Femur (tissue), 1 donor: ENCODE data around the gene PPIL4.
"Not testable (repeated sequence)": the region's sequence is repeated elsewhere in the genome, so short reads cannot be mapped to it uniquely, and the experiment has no call there.

Experiments
- DNase-seq: peaks from one replicate; pipeline ENCODE4 v3.0.0-alpha.2; 2017

The PPIL4 gene

GRCh38 chr6:149515494-149515893, 30.3 kb downstream of the PPIL4 start:
- DNase-seq = no peak

DNA sequence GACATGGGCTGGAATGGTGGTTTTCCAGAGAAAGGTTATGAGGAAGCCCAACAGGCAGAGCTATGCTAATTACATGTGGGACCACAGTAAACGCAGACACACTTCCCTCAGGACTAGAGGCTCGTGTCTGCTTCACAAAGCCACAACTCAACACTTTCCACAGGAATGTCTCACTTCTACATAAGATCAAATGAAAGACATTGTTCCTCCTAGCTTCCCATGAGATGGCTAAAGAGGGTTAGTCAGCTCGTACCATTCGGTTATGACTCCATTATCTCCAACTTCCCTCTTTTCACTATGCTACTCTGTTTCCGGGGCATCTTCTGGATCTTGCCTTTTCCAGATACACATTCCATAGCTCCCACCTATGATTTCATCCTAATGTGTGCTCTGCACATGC, 31.9 kb downstream of the PPIL4 start:
- DNase-seq = no peak

DNA sequence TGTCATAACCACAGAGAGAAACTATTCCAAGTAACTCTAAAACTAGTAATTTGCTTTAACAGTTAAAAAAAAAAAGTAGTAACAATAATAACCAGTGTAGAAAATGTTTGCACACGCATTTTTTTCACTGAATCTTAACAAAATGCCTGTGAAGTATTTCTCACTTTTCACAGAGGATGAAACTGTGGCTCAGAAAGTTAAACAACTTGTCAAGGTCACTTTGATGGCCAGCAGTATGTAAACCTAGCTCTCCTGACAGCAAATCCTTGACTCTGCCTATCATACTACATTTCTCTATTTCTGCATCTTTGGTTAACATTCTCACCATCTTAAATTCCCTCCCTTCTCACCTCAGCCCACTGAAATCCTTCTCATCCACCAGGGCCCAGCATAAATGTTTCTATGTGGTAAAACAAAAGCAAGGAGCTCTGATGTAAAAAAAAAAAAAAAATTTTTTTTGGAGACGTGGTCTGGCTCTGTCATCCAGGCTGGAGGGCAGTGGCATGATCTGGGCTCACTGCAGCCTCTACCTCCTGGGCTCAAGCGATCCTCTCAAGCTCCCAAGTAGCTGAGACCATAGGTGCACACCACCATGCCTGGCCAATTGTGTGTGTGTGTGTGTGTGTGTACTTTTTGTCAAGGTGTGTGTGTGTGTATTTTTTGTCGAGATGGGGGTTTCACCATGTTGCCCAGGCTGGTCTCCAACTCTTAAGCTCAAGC, 34.9 kb downstream of the PPIL4 start:
- no peak for DNase-seq

DNA sequence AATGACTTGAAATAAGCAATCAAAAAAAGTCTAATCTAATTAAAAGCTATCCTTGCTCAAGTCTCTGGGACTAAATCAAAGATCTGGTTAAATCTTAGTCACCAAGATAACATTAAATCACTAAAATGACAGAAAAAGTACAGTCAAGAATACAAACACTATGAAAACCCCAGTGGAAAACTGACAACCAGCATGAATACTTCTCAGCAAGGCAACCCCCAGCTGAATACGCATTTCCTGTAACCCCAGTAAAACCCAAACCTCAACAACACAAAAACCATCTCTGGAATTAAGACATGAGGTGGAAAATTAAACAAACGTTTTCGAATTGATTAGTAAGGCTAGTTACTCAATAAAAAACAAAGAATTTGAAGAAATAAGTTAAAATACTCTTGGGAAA, 37.4 kb downstream of the PPIL4 start:
- no peak for DNase-seq

- DNase-seq = no peak
Measured at GRCh38 chr6:149503872-149504271, 42.0 kb downstream of the PPIL4 start.

GRCh38 chr6:149503276-149503675, 42.6 kb downstream of the PPIL4 start:
- DNase-seq = no peak

GRCh38 chr6:149501768-149502167, 44.1 kb downstream of the PPIL4 start:
- no peak for DNase-seq

DNA sequence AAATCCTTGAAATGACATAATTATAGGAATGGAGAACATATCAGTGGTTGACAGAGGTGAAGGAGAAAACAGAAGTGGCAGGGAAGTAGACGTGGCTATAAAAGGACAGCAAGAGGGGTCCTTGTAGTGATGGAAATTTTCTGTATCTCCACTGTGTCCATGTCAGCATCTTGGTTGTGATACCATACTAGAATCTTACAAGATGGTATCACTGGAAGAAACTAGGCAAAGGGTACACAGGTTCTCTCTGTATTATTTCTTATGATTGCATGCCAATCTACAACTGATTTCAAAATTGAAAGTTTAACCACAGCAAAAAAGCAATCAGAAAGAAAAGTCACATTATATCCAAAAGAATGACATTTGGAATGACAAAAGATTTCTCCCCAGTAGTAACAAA, 44.6 kb downstream of the PPIL4 start:
- no peak for DNase-seq

DNA sequence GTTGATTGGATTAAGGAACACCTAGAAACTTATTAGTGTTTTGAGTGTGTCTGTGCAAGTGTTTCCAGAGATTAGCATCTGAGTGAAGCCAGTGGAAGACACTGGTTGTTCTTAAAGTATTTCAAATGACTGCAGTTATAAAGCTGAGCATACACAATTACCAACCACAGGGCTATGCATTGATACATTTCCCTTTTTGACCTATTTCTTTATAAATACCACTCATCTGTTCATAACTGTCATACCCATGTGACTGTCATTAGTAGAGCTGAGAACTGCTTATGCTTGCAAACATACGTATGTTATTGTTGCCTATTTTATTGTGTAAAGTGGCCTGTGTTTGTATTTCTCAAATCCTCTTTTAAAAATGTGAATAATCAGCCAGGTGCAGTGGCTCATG, 45.7 kb downstream of the PPIL4 start:
- no peak for DNase-seq

DNA sequence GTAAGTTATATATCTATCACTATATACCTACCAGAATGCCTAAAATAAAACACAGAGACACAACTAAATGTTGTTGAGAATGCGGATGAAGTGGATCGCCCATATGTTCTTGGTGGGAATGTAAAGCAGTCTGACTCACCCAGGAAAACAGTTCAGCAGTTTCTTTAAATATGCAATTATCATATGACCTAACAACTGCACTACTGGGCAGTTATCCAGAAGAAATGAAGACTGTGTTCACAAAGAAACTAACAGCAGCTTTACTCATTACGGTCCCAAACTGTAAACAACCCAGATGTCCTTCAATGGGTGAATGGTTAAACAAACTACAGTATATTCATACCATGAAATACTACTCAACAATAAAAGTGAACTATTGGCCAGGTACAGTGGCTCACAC, 46.8 kb downstream of the PPIL4 start:
- no peak for DNase-seq

DNA sequence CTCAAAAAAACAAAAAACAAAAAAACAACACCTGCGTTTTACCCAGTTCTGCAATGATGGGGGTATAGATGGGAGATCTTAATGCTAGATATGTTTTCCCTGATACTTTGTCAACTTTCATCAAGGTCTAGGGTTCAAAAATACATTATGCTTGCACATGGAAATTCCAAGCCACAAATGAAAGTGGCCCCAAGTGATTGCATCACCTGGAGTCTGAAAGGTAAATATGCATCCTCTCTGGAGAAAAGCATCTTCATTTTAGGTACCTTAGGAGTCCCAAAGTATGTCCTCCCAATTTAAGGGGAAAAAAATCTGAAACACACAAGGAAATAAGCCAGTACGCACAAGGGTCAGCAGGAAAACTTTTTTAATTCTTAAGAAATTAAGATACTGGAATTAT, 48.5 kb downstream of the PPIL4 start:
- DNase-seq = no peak

GRCh38 chr6:149496597-149496996, 49.2 kb downstream of the PPIL4 start:
- not testable (repeated sequence) for DNase-seq

DNA sequence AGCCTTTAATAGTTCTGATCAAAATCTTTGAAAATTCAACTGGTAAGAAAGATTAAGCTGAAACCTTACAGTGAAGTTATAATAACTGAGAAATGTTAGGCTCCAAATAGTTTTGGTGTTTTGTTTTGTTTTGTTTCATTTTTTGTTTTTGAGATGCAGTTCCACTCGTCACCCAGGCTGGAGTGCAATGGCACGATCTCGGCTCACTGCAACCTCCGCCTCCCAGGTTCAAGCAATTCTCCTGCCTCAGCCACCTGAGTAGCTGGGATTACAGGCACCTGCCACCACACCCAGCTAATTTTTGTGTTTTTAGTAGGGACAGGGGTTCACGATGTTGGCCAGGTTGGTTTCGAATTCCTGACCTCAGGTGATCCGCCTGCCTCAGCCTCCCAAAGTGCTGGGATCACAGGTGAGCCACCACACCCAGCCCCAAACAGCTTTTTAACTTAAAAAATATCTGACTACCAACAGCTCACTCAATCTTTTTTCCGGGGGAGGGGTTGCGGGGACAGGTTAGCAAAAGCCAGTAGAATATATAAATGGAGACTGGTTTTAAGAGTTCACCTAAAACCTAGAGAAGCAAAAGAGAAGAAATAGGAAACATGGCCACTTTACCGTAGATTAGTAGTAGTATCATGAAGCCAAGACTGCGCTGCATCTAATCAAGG, 50.4 kb downstream of the PPIL4 start:
- not testable (repeated sequence) for DNase-seq

DNA sequence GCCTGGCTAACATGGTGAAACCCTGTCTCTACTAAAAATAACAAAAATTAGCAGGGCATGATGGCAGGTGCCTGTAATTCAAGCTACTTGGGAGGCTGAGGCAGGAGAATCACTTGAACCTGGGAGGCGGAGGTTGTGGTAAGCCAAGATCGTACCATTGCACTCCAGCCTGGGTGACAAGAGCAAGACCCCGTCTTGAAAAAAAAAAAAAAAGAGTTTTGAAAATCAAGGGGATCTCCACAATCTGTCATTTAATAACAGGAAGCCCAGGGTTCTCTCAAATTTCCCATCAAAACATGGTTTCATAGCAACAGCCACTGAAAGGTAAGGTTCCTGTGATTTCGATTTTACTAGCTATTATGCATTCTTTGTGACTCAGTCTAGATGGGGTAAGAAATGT, 51.0 kb downstream of the PPIL4 start:
- DNase-seq = not testable (repeated sequence)

GRCh38 chr6:149493761-149494320, 52.0 kb downstream of the PPIL4 start:
- DNase-seq = no peak

GRCh38 chr6:149492798-149493343, 53.0 kb downstream of the PPIL4 start:
- no peak for DNase-seq

- no peak for DNase-seq
Measured at GRCh38 chr6:149489967-149490366, 55.9 kb downstream of the PPIL4 start.

GRCh38 chr6:149488815-149489214, 57.0 kb downstream of the PPIL4 start:
- DNase-seq = no peak

- no peak for DNase-seq
Measured at GRCh38 chr6:149487316-149487715, 58.5 kb downstream of the PPIL4 start.

- DNase-seq = peak; percentile 51
Measured at GRCh38 chr6:149484733-149485700, 60.8 kb downstream of the PPIL4 start, which contains the start of gene ZC3H12D. Gene ZC3H12D (minus strand): TSS chr6:149485014. CDS start chr6:149474543, 10,471 bp downstream.

DNA sequence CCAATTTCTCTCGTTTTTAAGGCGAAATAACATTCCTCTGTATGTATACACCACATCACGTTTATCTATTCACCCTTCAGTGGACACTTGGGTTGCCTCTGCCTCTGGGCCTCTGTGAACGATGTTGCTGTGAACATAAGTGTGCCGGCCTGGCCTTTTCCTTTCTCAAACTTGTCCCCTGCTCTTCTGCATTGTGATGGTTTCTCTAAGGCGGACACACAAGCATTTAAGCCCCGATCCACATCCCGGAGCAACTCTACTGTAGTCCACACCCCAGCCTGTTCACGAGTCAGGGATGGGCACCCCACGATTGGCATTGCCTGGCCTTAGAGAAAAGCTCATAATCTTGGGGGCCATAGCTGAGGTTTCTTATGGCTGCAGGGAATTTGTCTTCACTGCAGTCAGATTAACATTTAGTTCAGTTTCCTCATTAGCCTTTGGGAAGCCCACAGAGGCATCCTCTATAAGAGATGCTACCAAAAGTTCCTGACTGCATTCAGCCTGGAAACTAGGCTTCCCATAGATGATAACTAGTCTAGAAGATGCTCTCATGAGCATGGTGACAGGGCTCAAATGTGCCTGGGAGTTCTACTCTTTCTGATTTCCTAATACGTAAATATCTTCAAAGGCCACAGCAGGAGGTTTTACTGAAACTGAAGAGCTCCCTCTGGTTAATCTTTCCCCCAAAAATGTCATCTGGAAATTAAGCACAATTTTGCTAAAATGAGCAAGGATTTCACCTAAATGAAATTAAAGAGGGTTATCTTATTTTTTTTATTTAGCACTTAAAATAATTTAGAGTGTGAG, 61.8 kb downstream of the PPIL4 start:
- DNase-seq = no peak

DNA sequence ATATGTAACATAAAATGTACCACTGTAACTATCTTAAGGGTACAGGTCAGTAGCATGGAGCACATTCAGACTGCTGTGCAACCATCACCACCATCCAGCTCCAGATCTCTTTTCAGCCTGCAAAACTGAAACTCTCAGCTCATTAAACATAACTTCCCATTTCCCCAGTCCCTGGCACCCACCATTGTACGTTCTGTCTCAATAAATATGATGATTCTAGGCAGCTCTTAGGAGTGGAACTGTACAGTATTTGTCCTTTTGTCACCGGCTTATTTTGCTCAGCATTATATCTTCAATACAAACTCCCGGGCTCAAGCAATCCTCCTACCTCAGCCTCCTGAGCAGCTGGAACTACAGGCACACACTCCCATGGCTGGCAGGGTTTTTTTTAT, 62.5 kb downstream of the PPIL4 start:
- no peak for DNase-seq
